Effector memory CD8-positive, alpha-beta T cell (primary cell): ENCODE results near the gene KCNQ2.

ENCODE experiments used
- ATAC-seq: fragments of 150-1000 bp; cut with Tn5 transposase; replicated peaks from 2 replicates; pipeline ENCODE4 v1.10.0; 2021; ENCODE audit warnings: mild to moderate bottlenecking, moderate library complexity
- DNase-seq, 3 experiments: peaks; one replicate each; pipeline ENCODE4 v3.0.0; 2021
- H3K27ac Mint-ChIP-seq, 2 donors: one replicate each; pipeline ENCODE4 v1.8.0; 2022; ENCODE audit warnings: mild to moderate bottlenecking in 2 of 2, mixed read lengths in 2 of 2, moderate library complexity in 2 of 2
- H3K27me3 Mint-ChIP-seq, 2 donors: one replicate each; pipeline ENCODE4 v1.8.0; 2022; ENCODE audit warnings: mixed read lengths in 2 of 2
- H3K36me3 Mint-ChIP-seq: one replicate; pipeline ENCODE4 v1.8.0; 2022; ENCODE audit warnings: mild to moderate bottlenecking, moderate library complexity, mixed read lengths; ENCODE audit not compliant: insufficient read depth
- H3K4me1 Mint-ChIP-seq, 2 donors: one replicate each; pipeline ENCODE4 v1.8.0; 2022; ENCODE audit warnings: low read depth in 2 of 2, mixed read lengths in 2 of 2
- H3K4me3 Mint-ChIP-seq, 2 donors: one replicate each; pipeline ENCODE4 v1.8.0; 2022; ENCODE audit warnings: mild to moderate bottlenecking in 2 of 2, mixed read lengths in 2 of 2, moderate library complexity in 2 of 2
- H3K9me3 Mint-ChIP-seq, 2 donors: one replicate each; pipeline ENCODE4 v1.8.0; 2022; ENCODE audit warnings: mixed read lengths in 2 of 2

KCNQ2 gene

DNA sequence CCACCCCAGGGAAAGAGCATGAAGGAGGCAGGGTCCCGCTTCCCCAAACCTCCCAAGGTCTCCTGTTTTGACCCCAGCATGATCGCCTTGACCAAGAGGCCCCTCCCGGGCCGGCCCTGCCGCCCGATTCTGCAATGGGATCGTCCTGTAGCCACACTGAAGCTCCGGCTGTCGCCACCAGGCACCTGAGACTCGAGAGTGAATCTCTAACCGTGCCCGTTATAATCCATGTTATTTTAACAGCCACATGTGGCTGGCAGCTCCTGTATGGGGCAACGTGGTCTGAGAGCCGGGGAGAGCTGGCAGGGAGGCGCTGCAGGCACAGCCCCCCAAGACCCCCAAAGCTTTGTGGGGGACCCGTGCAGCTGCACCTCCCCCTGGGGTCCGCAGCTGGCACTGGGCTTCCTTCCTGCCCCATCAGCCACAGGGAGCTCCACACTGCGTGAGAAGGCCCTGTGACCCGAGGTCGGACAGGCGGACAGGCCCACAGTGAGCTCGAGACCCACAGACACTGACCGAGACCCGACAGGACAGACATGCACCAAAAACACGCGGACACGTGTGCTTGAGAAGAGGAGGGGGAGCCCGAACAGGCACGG, 51.3 kb downstream of the KCNQ2 start:
- DNase-seq, result no peak
- Mint-ChIP-seq H3K27ac (no peak overlapping the region), H3K4me1 (no peaks in the 10 kb centered on the region), H3K4me3 (no peak overlapping the region), H3K9me3 (no peaks in the 10 kb centered on the region), H3K36me3 (peaks cover 3% of the 10 kb centered on the region), H3K27me3 (peaks cover 12 to 53% of the 10 kb centered on the region in 2 donors)
- no peak for ATAC-seq

GRCh38 chr20:63420359-63421093, 51.9 kb downstream of the KCNQ2 start:
- peaks cover 10 to 48% of the 10 kb centered on the region in 2 donors for H3K27me3 Mint-ChIP-seq
- ATAC-seq (no peak), DNase-seq (no peak)
- H3K4me3 Mint-ChIP-seq, result no peak overlapping the region
- peaks cover 3% of the 10 kb centered on the region for H3K36me3 Mint-ChIP-seq
- no peak overlapping the region for H3K27ac Mint-ChIP-seq
- H3K9me3 Mint-ChIP-seq, result no peaks in the 10 kb centered on the region
- no peaks in the 10 kb centered on the region for H3K4me1 Mint-ChIP-seq

DNA sequence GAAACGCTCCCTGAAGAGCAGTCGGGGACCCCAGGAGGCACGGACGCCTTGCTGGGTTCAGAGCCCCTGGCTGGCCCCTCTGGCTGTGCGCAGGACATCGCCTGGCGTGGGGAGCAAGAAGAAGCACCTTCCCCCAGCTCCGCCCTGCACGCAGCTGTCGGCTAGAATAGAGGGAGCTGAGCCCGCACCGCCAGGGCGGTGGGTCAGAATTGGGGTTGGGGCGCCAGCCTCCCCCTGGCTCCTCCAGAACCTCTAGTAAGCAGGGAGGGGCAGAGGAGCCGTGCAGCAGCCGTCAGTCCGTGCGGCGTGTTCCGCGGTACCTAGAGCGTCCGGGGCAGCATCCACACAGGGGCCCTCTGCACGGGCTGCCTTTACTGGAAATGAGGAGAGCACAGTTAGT, 53.2 kb downstream of the KCNQ2 start:
- ATAC-seq (no peak), DNase-seq (no peak)
- Mint-ChIP-seq H3K27me3 (peaks cover 5 to 37% of the 10 kb centered on the region in 2 donors), H3K27ac (no peak overlapping the region), H3K9me3 (no peaks in the 10 kb centered on the region), H3K4me1 (no peaks in the 10 kb centered on the region), H3K36me3 (peaks cover 3% of the 10 kb centered on the region), H3K4me3 (no peak overlapping the region)

DNA sequence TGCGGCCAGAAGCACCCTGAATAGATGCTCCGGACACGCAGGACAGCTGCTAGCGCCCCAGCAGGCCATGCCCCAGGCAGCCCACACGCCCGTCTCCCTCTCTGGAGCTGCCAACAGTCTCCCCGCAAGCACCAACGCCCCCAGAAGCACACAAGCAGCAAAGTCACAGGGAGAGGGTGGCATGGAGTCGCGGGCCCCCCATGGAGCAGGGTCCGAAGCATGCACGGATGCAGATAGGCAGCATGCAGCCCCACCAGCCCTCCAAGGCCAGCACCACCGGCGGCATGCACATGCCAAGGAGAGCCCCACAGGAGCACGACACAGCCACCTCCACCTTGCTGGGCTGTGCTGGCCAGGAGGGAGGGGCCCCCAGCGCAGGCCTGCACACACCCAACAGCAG, 53.8 kb downstream of the KCNQ2 start:
- no peak overlapping the region for H3K4me3 Mint-ChIP-seq
- DNase-seq (no peak), ATAC-seq (no peak)
- no peak overlapping the region for H3K27ac Mint-ChIP-seq
- H3K9me3 Mint-ChIP-seq, result no peaks in the 10 kb centered on the region
- H3K27me3 Mint-ChIP-seq, result peaks cover 5 to 37% of the 10 kb centered on the region in 2 donors
- H3K36me3 Mint-ChIP-seq, result peaks cover 3% of the 10 kb centered on the region
- no peaks in the 10 kb centered on the region for H3K4me1 Mint-ChIP-seq

- peaks cover 3% of the 10 kb centered on the region for H3K36me3 Mint-ChIP-seq
- DNase-seq (no peak), ATAC-seq (no peak)
- H3K4me1 Mint-ChIP-seq, result no peaks in the 10 kb centered on the region
- H3K4me3 Mint-ChIP-seq, result no peak overlapping the region
- peaks cover 11 to 43% of the 10 kb centered on the region in 2 donors for H3K27me3 Mint-ChIP-seq
- no peaks in the 10 kb centered on the region for H3K9me3 Mint-ChIP-seq
- no peak overlapping the region for H3K27ac Mint-ChIP-seq
Observed at GRCh38 chr20:63417738-63418120, 54.7 kb downstream of the KCNQ2 start.

DNA sequence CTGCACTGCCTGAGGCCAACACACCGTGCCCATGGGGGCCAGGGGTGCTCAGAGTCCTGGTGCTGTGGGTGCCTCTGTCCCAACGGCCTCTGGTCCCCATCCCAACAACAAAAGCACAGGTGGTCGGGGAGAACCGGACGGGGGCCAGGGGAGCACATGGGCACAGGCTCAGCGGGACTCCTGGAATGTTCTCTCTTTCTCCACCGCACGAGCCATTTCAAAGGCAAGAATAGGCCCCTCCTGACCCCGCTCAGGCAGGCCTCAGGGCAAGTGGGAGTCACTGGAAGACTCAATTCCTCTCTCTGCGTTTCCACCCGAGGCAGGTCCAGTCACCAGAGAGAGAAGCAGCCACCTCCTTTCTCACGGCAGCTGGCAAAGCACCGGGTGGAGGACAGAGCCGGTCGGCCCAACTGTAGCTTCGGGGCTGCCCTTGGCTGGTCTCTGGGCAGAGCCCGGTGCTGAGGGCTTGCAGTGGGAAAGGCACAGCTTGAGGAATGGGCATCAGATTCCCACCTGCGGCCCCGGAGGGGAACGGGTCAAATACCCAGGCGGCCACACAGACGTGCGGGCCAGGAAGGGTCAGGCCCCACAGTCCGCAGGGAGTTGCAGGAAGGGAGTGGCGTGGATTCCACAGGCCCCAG, 55.2 kb downstream of the KCNQ2 start:
- no peak for DNase-seq
- Mint-ChIP-seq H3K27me3 (peaks cover 13 to 49% of the 10 kb centered on the region in 2 donors), H3K27ac (no peak overlapping the region)

GRCh38 chr20:63416631-63417030, 55.8 kb downstream of the KCNQ2 start:
- H3K4me3 Mint-ChIP-seq, result no peak overlapping the region
- no peaks in the 10 kb centered on the region for H3K9me3 Mint-ChIP-seq
- no peaks in the 10 kb centered on the region for H3K4me1 Mint-ChIP-seq
- no peak overlapping the region for H3K27ac Mint-ChIP-seq
- H3K36me3 Mint-ChIP-seq, result peaks cover 3% of the 10 kb centered on the region
- H3K27me3 Mint-ChIP-seq, result peaks cover 18 to 54% of the 10 kb centered on the region in 2 donors
- ATAC-seq, result no peak
- no peak for DNase-seq

More for the DNA sequence above, 55.2 kb downstream of the KCNQ2 start:
- Mint-ChIP-seq H3K36me3 (peaks cover 3% of the 10 kb centered on the region), H3K4me3 (no peak overlapping the region), H3K4me1 (no peaks in the 10 kb centered on the region), H3K9me3 (no peaks in the 10 kb centered on the region)
- ATAC-seq, result no peak

DNA sequence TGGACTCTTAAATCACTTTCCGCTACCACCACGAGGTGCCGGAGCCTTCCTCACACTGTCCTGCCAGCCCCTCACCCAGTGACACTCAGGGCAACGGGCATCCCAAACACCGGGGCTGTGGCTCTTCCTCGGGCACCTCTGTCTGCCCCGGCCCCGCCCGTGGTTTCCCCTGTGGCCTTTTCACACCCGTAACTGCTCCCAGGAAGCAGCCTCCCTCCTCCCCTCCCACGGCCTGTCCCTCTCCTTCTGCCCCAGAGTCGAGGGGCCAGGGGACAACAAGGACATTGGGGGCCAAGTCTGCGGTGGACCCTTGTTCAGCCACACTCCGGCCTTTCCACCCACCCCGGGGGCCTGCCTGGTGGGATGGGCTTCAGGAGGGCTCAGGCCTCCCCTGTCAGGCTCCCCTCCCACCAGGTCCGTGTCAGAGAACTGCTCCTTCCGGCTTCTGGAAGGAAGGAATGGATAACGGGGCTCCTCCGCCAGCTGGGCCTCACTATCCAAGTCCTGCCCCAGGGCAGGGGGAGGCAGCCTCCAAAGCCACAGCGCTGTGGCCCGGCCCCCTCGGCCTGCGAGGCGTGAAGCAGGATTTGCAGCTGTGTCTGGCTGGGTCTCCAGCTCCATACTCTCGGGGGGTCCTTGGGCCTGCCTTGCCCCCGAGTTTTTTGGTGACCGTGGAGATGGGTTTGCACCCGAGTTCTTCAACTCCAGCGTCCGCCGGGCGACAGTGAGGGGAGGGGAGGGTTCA, 56.6 kb downstream of the KCNQ2 start:
- H3K9me3 Mint-ChIP-seq, result no peaks in the 10 kb centered on the region
- H3K4me1 Mint-ChIP-seq, result no peaks in the 10 kb centered on the region
- no peak for DNase-seq
- no peak overlapping the region for H3K27ac Mint-ChIP-seq
- peaks cover 3% of the 10 kb centered on the region for H3K36me3 Mint-ChIP-seq
- peaks cover 21 to 52% of the 10 kb centered on the region in 2 donors for H3K27me3 Mint-ChIP-seq
- ATAC-seq, result no peak
- H3K4me3 Mint-ChIP-seq, result no peak overlapping the region

- peaks cover 21 to 51% of the 10 kb centered on the region in 2 donors for H3K27me3 Mint-ChIP-seq
- no peak overlapping the region for H3K27ac Mint-ChIP-seq
- no peaks in the 10 kb centered on the region for H3K4me1 Mint-ChIP-seq
- H3K9me3 Mint-ChIP-seq, result no peaks in the 10 kb centered on the region
- H3K4me3 Mint-ChIP-seq, result no peak overlapping the region
- H3K36me3 Mint-ChIP-seq, result peaks cover 3% of the 10 kb centered on the region
- DNase-seq, result no peak
- ATAC-seq, result no peak
Observed at GRCh38 chr20:63414720-63415430, 57.6 kb downstream of the KCNQ2 start.

- H3K27me3 Mint-ChIP-seq, result peaks cover 16 to 43% of the 10 kb centered on the region in 2 donors
- no peak for DNase-seq
- H3K4me3 Mint-ChIP-seq, result no peak overlapping the region
- ATAC-seq, result no peak
- no peak overlapping the region for H3K27ac Mint-ChIP-seq
- no peaks in the 10 kb centered on the region for H3K9me3 Mint-ChIP-seq
- peaks cover 3% of the 10 kb centered on the region for H3K36me3 Mint-ChIP-seq
- no peaks in the 10 kb centered on the region for H3K4me1 Mint-ChIP-seq
Observed at GRCh38 chr20:63413963-63414684, 58.3 kb downstream of the KCNQ2 start.

- DNase-seq (no peak), ATAC-seq (no peak)
- Mint-ChIP-seq H3K36me3 (peaks cover 3% of the 10 kb centered on the region), H3K9me3 (no peaks in the 10 kb centered on the region), H3K27ac (no peak overlapping the region), H3K4me1 (no peaks in the 10 kb centered on the region), H3K27me3 (peaks cover 16 to 35% of the 10 kb centered on the region in 2 donors), H3K4me3 (no peak overlapping the region)
Observed at GRCh38 chr20:63413323-63413722, 59.1 kb downstream of the KCNQ2 start.

GRCh38 chr20:63412889-63413288, 59.6 kb downstream of the KCNQ2 start:
- Mint-ChIP-seq H3K36me3 (peaks cover 3% of the 10 kb centered on the region), H3K9me3 (no peaks in the 10 kb centered on the region), H3K4me3 (no peak overlapping the region), H3K27ac (no peak overlapping the region), H3K4me1 (no peaks in the 10 kb centered on the region), H3K27me3 (peaks cover 16 to 32% of the 10 kb centered on the region in 2 donors)
- DNase-seq, result no peak
- no peak for ATAC-seq
